Activated CD8-positive, alpha-beta T cell treated with anti-CD3 and anti-CD28 coated beads for 36 hours (primary cell): ENCODE data around the gene POLA1. TPM values are rescaled to one million over a fixed set of nuclear protein-coding genes. Genes with fewer than 3 reads are reported as not detected.
"Not testable (repeated sequence)": the region's sequence is repeated elsewhere in the genome, so short reads cannot be mapped to it uniquely, and the experiment has no call there.

ENCODE experiments used
- ATAC-seq: fragments of 200-7000 bp; cut with Tn5 transposase; one replicate; pipeline ENCODE4 v1.10.0; 2021; ENCODE audit warnings: mild to moderate bottlenecking, moderate library complexity
- CTCF ChIA-PET: fragments of 350-600 bp; sonication (Branson Sonifier 250); formaldehyde crosslinking; loops from one replicate; lab custom pipeline; 2021; ENCODE audit warnings: antibody characterized with exemption; lab: Charles Lee
- POLR2A ChIA-PET: fragments of 350-600 bp; sonication (Branson Sonifier 250); formaldehyde crosslinking; loops from one replicate; lab custom pipeline; 2021; ENCODE audit warnings: antibody characterized with exemption; lab: Charles Lee
- DNase-seq: peaks from one replicate; pipeline ENCODE4 v3.0.0-alpha.2; 2020
- H3K27ac Mint-ChIP-seq: one replicate; pipeline ENCODE4 v1.8.0; 2021; ENCODE audit warnings: mild to moderate bottlenecking, mixed read lengths
- H3K27me3 Mint-ChIP-seq: one replicate; pipeline ENCODE4 v1.8.0; 2021; ENCODE audit warnings: mixed read lengths
- H3K36me3 Mint-ChIP-seq: one replicate; pipeline ENCODE4 v1.8.0; 2021; ENCODE audit warnings: low read depth, mixed read lengths
- H3K4me1 Mint-ChIP-seq: one replicate; pipeline ENCODE4 v1.8.0; 2021; ENCODE audit warnings: low read depth, mixed read lengths
- H3K4me3 Mint-ChIP-seq: one replicate; pipeline ENCODE4 v1.8.0; 2021; ENCODE audit warnings: mild to moderate bottlenecking, moderate library complexity, mixed read lengths
- H3K9me3 Mint-ChIP-seq: one replicate; pipeline ENCODE4 v1.8.0; 2021; ENCODE audit warnings: mixed read lengths
- CTCF ChIP-seq: fragments of 200-600 bp; IDR thresholded peaks from one replicate; pipeline ENCODE4 v1.8.0; 2022; ENCODE audit warnings: antibody characterized with exemption, mild to moderate bottlenecking
- intact Hi-C: fragments of 100-400 bp; cut with micrococcal nuclease; formaldehyde crosslinking; loops from one replicate; pipeline ENCODE4 v1.10.0; 2022
- total RNA-seq, 2 experiments: library from RNA; stranded (reverse); gene quantifications; one replicate each; pipeline ENCODE4 v1.2.3, GENCODE V29; 2021

The POLA1 gene
- total RNA-seq, 2 experiments from 2014 or later: 41.4 to 42.9 TPM

GRCh38 chrX:24799565-24799964 lies 105.8 kb downstream of the POLA1 start:
- Mint-ChIP-seq H3K4me1 (no peaks in the 10 kb centered on the region), H3K36me3 (peaks cover 21% of the 10 kb centered on the region), H3K27me3 (no peaks in the 10 kb centered on the region), H3K9me3 (no peaks in the 10 kb centered on the region), H3K4me3 (no peak overlapping the region), H3K27ac (no peak overlapping the region)
- POLR2A ChIA-PET: no interaction called here
- no peak for TF ChIP-seq CTCF
- DNase-seq (no peak), ATAC-seq (no peak)
- intact Hi-C loops: no loop called here
- CTCF ChIA-PET: no interaction called here

DNA sequence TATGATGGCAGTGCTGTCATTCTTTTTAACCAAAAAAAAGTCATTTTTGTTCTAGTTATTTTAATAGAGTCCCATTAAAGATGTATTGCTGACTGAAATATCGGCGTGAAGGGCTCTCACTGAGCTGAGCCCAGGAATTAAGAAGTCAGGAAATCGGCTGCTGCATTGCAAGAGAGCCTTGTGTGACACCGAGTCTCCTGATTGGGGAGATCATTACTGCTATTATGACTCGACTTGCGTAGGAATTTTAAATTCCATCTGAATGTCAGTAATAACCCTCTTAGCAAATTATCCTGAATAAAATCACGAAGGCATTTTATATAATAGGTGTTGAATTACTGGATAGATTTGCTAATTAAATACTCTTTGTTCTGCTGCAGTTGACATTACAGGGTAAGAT lies 111.5 kb downstream of the POLA1 start:
- H3K9me3 Mint-ChIP-seq: no peaks in the 10 kb centered on the region
- DNase-seq (no peak), ATAC-seq (no peak)
- TF ChIP-seq CTCF: no peak
- ChIA-PET POLR2A (no interaction called here), CTCF (no interaction called here)
- H3K27ac Mint-ChIP-seq: no peak overlapping the region
- H3K36me3 Mint-ChIP-seq: peaks cover 21% of the 10 kb centered on the region
- H3K27me3 Mint-ChIP-seq: no peaks in the 10 kb centered on the region
- no peaks in the 10 kb centered on the region for H3K4me1 Mint-ChIP-seq
- intact Hi-C loops: no loop called here
- H3K4me3 Mint-ChIP-seq: no peak overlapping the region

GRCh38 chrX:24819807-24820206 lies 126.1 kb downstream of the POLA1 start:
- CTCF ChIA-PET: interaction anchor here (0.6 to 3.6 kb wide), 3 partner anchors 19 to 202 kb away, joined by 3 to 15 read pairs (median 4); no protein-coding TSS in a partner anchor

GRCh38 chrX:24828147-24828546 lies 134.4 kb downstream of the POLA1 start:
- DNase-seq: no peak
- no peak for ATAC-seq
- H3K9me3 Mint-ChIP-seq: no peaks in the 10 kb centered on the region
- intact Hi-C loops: no loop called here
- TF ChIP-seq CTCF: no peak
- no peaks in the 10 kb centered on the region for H3K27me3 Mint-ChIP-seq
- ChIA-PET POLR2A (no interaction called here), CTCF (interaction anchor here (3.5 kb wide), 1 partner anchor 11 kb away, joined by 18 read pairs; no protein-coding TSS in a partner anchor)
- H3K4me1 Mint-ChIP-seq: no peaks in the 10 kb centered on the region
- H3K36me3 Mint-ChIP-seq: peaks cover 28% of the 10 kb centered on the region
- no peak overlapping the region for H3K4me3 Mint-ChIP-seq
- no peak overlapping the region for H3K27ac Mint-ChIP-seq

More at GRCh38 chrX:24819807-24820206, 126.1 kb downstream of the POLA1 start:
- DNase-seq, H3K9me3 Mint-ChIP-seq, ATAC-seq, H3K4me3 Mint-ChIP-seq, H3K4me1 Mint-ChIP-seq, intact Hi-C loops, POLR2A ChIA-PET, H3K27ac Mint-ChIP-seq, H3K27me3 Mint-ChIP-seq: not testable (repeated sequence)
- H3K36me3 Mint-ChIP-seq: peaks cover 36% of the 10 kb centered on the region

DNA sequence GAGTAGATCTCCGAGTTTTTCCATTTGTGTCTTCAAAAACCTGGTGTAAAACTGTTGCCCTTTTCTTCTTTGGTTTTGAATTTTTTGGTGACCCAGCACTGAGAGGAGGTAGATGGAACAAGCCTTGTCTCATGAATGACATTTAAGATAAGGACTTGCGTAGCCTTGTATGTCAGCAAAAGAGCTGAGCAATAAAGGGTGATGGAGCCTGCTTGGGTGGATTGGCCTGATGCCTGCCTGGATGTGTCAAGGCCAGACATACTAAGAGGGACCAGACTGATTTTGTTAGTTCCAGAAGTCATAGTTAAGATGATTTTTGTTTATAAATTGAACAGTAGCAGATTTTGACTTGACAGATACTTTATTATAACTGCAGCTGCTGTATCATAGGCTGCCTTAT lies 134.9 kb downstream of the POLA1 start:
- H3K27me3 Mint-ChIP-seq: no peaks in the 10 kb centered on the region
- H3K4me3 Mint-ChIP-seq: no peak overlapping the region
- peaks cover 27% of the 10 kb centered on the region for H3K36me3 Mint-ChIP-seq
- H3K4me1 Mint-ChIP-seq: no peaks in the 10 kb centered on the region
- ATAC-seq: no peak
- no peak for DNase-seq
- no peaks in the 10 kb centered on the region for H3K9me3 Mint-ChIP-seq
- ChIA-PET POLR2A (no interaction called here), CTCF (interaction anchor here (3.5 kb wide), 1 partner anchor 10 kb away, joined by 18 read pairs; no protein-coding TSS in a partner anchor)
- no peak for TF ChIP-seq CTCF
- H3K27ac Mint-ChIP-seq: no peak overlapping the region
- intact Hi-C loops: no loop called here
